PC-3 (cell line): ENCODE results near the gene ZNF862.

Experiments
- EZH2 ChIP-seq: fragments of 300-600 bp; sonication (generic); IDR thresholded peaks from one replicate; pipeline ENCODE4 v1.6.1; 2017; ENCODE audit warnings: antibody characterized with exemption, mild to moderate bottlenecking, low read length; ENCODE audit not compliant: unreplicated experiment
- EZH2phosphoT487 ChIP-seq: fragments of 300-600 bp; sonication (generic); IDR thresholded peaks from 2 replicates; pipeline ENCODE4 v1.6.1; 2018; ENCODE audit warnings: mild to moderate bottlenecking, antibody characterized with exemption, low read length, borderline replicate concordance
- TF ChIP-seq, protein P1 (sequence below): fragments of 300-600 bp; sonication (generic); conservative IDR thresholded peaks from 2 replicates; pipeline ENCODE4 v1.5.1; 2017; ENCODE audit warnings: antibody characterized with exemption, low read depth, mild to moderate bottlenecking, low read length

DNA sequence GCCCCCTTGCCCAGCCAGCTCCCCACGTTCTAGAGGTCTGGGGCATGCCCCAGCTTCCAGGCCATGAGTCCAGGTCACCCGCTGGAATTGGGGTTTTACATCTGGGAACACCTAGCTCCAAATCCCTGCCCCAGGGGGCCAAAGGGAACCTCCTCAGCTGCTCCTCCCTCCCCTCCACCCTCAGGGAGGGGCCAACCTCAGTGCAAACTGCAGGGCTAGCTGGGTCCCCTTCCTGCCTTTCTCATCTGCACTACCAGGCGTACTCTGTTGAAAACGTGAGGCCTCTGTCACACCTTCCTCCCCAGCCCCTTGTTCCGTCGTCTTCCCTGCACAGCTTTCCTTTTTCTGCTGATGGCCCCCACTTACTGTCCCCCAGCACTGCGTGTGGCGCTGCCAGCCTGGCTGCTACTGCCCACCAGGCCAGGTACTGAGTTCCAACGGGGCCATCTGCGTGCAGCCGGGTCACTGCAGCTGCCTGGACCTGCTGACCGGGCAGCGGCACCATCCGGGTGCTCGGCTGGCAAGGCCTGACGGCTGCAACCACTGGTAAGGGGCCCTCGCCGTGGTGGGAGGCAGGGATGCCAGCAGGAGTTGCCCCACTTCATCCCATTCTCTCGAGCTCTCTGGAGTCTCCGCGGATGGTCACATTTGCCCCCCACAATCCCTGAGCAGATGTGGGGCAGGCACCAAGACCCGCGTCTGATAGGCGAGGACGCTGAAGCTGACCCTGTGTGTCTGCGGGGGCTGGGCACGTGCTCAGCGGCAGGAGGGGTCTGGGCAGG, 24.7 kb upstream of the ZNF862 start:
- TF ChIP-seq EZH2 (no peak), EZH2phosphoT487 (no peak)
- TF ChIP-seq, protein P1, sequence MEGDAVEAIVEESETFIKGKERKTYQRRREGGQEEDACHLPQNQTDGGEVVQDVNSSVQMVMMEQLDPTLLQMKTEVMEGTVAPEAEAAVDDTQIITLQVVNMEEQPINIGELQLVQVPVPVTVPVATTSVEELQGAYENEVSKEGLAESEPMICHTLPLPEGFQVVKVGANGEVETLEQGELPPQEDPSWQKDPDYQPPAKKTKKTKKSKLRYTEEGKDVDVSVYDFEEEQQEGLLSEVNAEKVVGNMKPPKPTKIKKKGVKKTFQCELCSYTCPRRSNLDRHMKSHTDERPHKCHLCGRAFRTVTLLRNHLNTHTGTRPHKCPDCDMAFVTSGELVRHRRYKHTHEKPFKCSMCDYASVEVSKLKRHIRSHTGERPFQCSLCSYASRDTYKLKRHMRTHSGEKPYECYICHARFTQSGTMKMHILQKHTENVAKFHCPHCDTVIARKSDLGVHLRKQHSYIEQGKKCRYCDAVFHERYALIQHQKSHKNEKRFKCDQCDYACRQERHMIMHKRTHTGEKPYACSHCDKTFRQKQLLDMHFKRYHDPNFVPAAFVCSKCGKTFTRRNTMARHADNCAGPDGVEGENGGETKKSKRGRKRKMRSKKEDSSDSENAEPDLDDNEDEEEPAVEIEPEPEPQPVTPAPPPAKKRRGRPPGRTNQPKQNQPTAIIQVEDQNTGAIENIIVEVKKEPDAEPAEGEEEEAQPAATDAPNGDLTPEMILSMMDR, result no peak
